ENCODE data around the gene WDFY4.

- TF ChIP-seq, protein P1, sequence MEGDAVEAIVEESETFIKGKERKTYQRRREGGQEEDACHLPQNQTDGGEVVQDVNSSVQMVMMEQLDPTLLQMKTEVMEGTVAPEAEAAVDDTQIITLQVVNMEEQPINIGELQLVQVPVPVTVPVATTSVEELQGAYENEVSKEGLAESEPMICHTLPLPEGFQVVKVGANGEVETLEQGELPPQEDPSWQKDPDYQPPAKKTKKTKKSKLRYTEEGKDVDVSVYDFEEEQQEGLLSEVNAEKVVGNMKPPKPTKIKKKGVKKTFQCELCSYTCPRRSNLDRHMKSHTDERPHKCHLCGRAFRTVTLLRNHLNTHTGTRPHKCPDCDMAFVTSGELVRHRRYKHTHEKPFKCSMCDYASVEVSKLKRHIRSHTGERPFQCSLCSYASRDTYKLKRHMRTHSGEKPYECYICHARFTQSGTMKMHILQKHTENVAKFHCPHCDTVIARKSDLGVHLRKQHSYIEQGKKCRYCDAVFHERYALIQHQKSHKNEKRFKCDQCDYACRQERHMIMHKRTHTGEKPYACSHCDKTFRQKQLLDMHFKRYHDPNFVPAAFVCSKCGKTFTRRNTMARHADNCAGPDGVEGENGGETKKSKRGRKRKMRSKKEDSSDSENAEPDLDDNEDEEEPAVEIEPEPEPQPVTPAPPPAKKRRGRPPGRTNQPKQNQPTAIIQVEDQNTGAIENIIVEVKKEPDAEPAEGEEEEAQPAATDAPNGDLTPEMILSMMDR (IDR thresholded peaks at IDR 0.05) = no peak
- no peak for TF ChIP-seq POLR2A (IDR thresholded peaks at IDR 0.05)
These were observed 255.7 kb downstream of the WDFY4 start for GRCh38 chr10:48940372-48940771.
